Measurements from ENCODE around the gene PPIL1. TPM values are rescaled to one million over a fixed set of nuclear protein-coding genes. Genes with fewer than 3 reads are reported as not detected.

The PPIL1 gene
- polyA plus RNA-seq, 3 donors = 2.0 to 7.6 (median 5.9) TPM

- Histone ChIP-seq H3K9ac (ENCODE audit: insufficient read depth, low read length, poor library complexity, severe bottlenecking) (peak overlapping the region; percentile 15), H3K4me3 (replicated peaks in 1 of 3; ENCODE audit: low read depth in 2 of 3, low read length in 3 of 3) (peak overlapping the region in 1 of 3 experiments; percentile 68), H3K79me2 (ENCODE audit: insufficient read depth, low read length) (no peaks in the 10 kb centered on the region), H4K20me1 (ENCODE audit: insufficient read depth, low read length) (no peaks in the 10 kb centered on the region), H3K4me2 (replicated peaks; ENCODE audit: extremely low read depth, low read length, poor library complexity, severe bottlenecking) (peak overlapping the region; percentile 78), H3K4me1 (ENCODE audit: control insufficient read depth in 1 of 2, insufficient read depth in 2 of 2, low read length in 2 of 2) (peaks cover 26 to 34% of the 10 kb centered on the region in 2 donors), H3K9me3 (replicated peaks in 1 of 2; ENCODE audit: control insufficient read depth in 1 of 2, insufficient read depth in 1 of 2, low read length in 2 of 2) (peaks cover 0 to 22% of the 10 kb centered on the region in 2 donors), H3K27ac (ENCODE audit: low read depth in 1 of 2, low read length in 2 of 2) (no peak overlapping the region), H3K27me3 (ENCODE audit: control insufficient read depth in 2 of 2, insufficient read depth in 2 of 2, low read length in 2 of 2) (peaks cover 29 to 46% of the 10 kb centered on the region in 2 donors), H3K36me3 (replicated peaks in 1 of 2; ENCODE audit: control insufficient read depth in 1 of 2, insufficient read depth in 2 of 2, low read length in 2 of 2) (no peaks in the 10 kb centered on the region), H2AFZ (ENCODE audit: insufficient read depth, low read depth, low read length, poor library complexity, severe bottlenecking) (peak overlapping the region; percentile 74)
- Mint-ChIP-seq H3K27ac (no peak overlapping the region), H3K4me1 (peaks cover 35% of the 10 kb centered on the region), H3K9me3 (peaks cover 0 to 12% (median 5%) of the 10 kb centered on the region in 7 donors), H3K4me3 (peak overlapping the region; percentile 77 to 92), H3K36me3 (peaks cover 8 to 15% of the 10 kb centered on the region in 2 donors), H3K27me3 (ENCODE audit: low read depth in 3 of 3) (peaks cover 42 to 56% (median 46%) of the 10 kb centered on the region in 3 donors)
- no peak for DNase-seq
- intact Hi-C loops (cut with micrococcal nuclease) = loop anchor here in 1 of 2 donors (5.0 kb wide), 1 partner anchor 73 kb away; no protein-coding TSS in a partner anchor
- 13% methylated on average over 42 of the region's 44 CpGs for WGBS (ENCODE audit: insufficient coverage)
- no peak for TF ChIP-seq CTCF (IDR thresholded peaks at IDR 0.05)
Observed at GRCh38 chr6:36840432-36841403, 33.9 kb downstream of the PPIL1 start.

GRCh38 chr6:36839749-36840431 lies 34.7 kb downstream of the PPIL1 start:
- H3K27ac ChIP-seq (ENCODE audit: low read depth in 1 of 2, low read length in 2 of 2) = no peak overlapping the region
- TF ChIP-seq CTCF (IDR thresholded peaks at IDR 0.05) = no peak
- no peaks in the 10 kb centered on the region for H4K20me1 ChIP-seq (ENCODE audit: insufficient read depth, low read length)
- H2AFZ ChIP-seq (ENCODE audit: insufficient read depth, low read depth, low read length, poor library complexity, severe bottlenecking) = peak overlapping the region; percentile 74
- peaks cover 29 to 46% of the 10 kb centered on the region in 2 donors for H3K27me3 ChIP-seq (ENCODE audit: control insufficient read depth in 2 of 2, insufficient read depth in 2 of 2, low read length in 2 of 2)
- H3K9ac ChIP-seq (ENCODE audit: insufficient read depth, low read length, poor library complexity, severe bottlenecking) = peak overlapping the region; percentile 15
- no peaks in the 10 kb centered on the region for H3K79me2 ChIP-seq (ENCODE audit: insufficient read depth, low read length)
- under 1% methylated on average over 38 of the region's 70 CpGs for WGBS (ENCODE audit: insufficient coverage)
- peak overlapping the region; percentile 78 for H3K4me2 ChIP-seq (replicated peaks; ENCODE audit: extremely low read depth, low read length, poor library complexity, severe bottlenecking)
- H3K4me3 Mint-ChIP-seq = peak overlapping the region; percentile 77 to 92
- peak overlapping the region in 2 of 7 donors; percentile 57 to 58 for H3K27ac Mint-ChIP-seq
- peak overlapping the region in 2 of 3 experiments; percentile 13 to 68 for H3K4me3 ChIP-seq (replicated peaks in 1 of 3; ENCODE audit: low read depth in 2 of 3, low read length in 3 of 3)
- peaks cover 26 to 34% of the 10 kb centered on the region in 2 donors for H3K4me1 ChIP-seq (ENCODE audit: control insufficient read depth in 1 of 2, insufficient read depth in 2 of 2, low read length in 2 of 2)
- intact Hi-C loops (cut with micrococcal nuclease) = loop anchor here in 1 of 2 donors (5.0 kb wide), 1 partner anchor 73 kb away; no protein-coding TSS in a partner anchor
- DNase-seq = peak in 1 of 3 donors; percentile 8
- no peaks in the 10 kb centered on the region for H3K36me3 ChIP-seq (replicated peaks in 1 of 2; ENCODE audit: control insufficient read depth in 1 of 2, insufficient read depth in 2 of 2, low read length in 2 of 2)
- peaks cover 8 to 15% of the 10 kb centered on the region in 2 donors for H3K36me3 Mint-ChIP-seq
- H3K27me3 Mint-ChIP-seq (ENCODE audit: low read depth in 3 of 3) = peaks cover 43 to 53% (median 50%) of the 10 kb centered on the region in 3 donors
- H3K9me3 Mint-ChIP-seq = peaks cover 0 to 12% (median 5%) of the 10 kb centered on the region in 7 donors
- H3K9me3 ChIP-seq (replicated peaks in 1 of 2; ENCODE audit: control insufficient read depth in 1 of 2, insufficient read depth in 1 of 2, low read length in 2 of 2) = peaks cover 0 to 22% of the 10 kb centered on the region in 2 donors
- H3K4me1 Mint-ChIP-seq = peaks cover 35% of the 10 kb centered on the region
